HEK293T (cell line): ENCODE results near the gene ESAM.

Experiments used
- CTCF ChIA-PET: fragments of 350-600 bp; formaldehyde crosslinking; extraction: SDS; loops from one replicate; lab custom pipeline; 2021; ENCODE audit warnings: antibody characterized with exemption, inconsistent platforms; lab: Yijun Ruan, JAX
- POLR2A ChIA-PET: fragments of 350-600 bp; formaldehyde crosslinking; extraction: SDS; loops from one replicate; lab custom pipeline; 2020; ENCODE audit warnings: antibody characterized with exemption, inconsistent platforms; lab: Yijun Ruan, JAX
- DNase-seq: peaks from one replicate; pipeline ENCODE4 v3.0.0; 2012; ENCODE audit warnings: mixed read lengths; ENCODE audit errors: extremely low spot score
- ARNT ChIP-seq: fragments of 450-650 bp; IDR thresholded peaks from 2 replicates; pipeline ENCODE4 v1.6.1; 2017; ENCODE audit warnings: mild to moderate bottlenecking
- BHLHE40 ChIP-seq: fragments of 450-650 bp; IDR thresholded peaks from 2 replicates; pipeline ENCODE4 v1.6.1; 2016; ENCODE audit warnings: mild to moderate bottlenecking, moderate library complexity, borderline replicate concordance
- CTBP1 ChIP-seq: fragments of 450-650 bp; IDR thresholded peaks from 2 replicates; pipeline ENCODE4 v1.6.1; 2016; ENCODE audit warnings: borderline replicate concordance
- ELF4 ChIP-seq: fragments of 450-650 bp; IDR thresholded peaks from 2 replicates; pipeline ENCODE4 v1.6.1; 2017; ENCODE audit warnings: antibody characterized with exemption
- FOXA1 ChIP-seq: fragments of 450-650 bp; IDR thresholded peaks from 2 replicates; pipeline ENCODE4 v1.6.1; 2016; ENCODE audit warnings: mild to moderate bottlenecking
- FOXK2 ChIP-seq: fragments of 450-650 bp; IDR thresholded peaks from 2 replicates; pipeline ENCODE4 v1.6.1; 2016; ENCODE audit warnings: mild to moderate bottlenecking
- FOXM1 ChIP-seq: fragments of 450-650 bp; IDR thresholded peaks from 2 replicates; pipeline ENCODE4 v1.6.1; 2017; ENCODE audit warnings: mild to moderate bottlenecking, borderline replicate concordance
- HDGF ChIP-seq: fragments of 450-650 bp; IDR thresholded peaks from 2 replicates; pipeline ENCODE4 v1.6.1; 2017; ENCODE audit warnings: antibody characterized with exemption, borderline replicate concordance
- L3MBTL2 ChIP-seq: fragments of 450-650 bp; conservative IDR thresholded peaks from 2 replicates; pipeline ENCODE4 v1.6.1; 2016; ENCODE audit warnings: mild to moderate bottlenecking
- LEF1 ChIP-seq: fragments of 450-650 bp; IDR thresholded peaks from 2 replicates; pipeline ENCODE4 v1.6.1; 2017; ENCODE audit warnings: mild to moderate bottlenecking, borderline replicate concordance
- NFRKB ChIP-seq: fragments of 450-650 bp; IDR thresholded peaks from 2 replicates; pipeline ENCODE4 v1.6.1; 2016; ENCODE audit warnings: mild to moderate bottlenecking, moderate library complexity
- PKNOX1 ChIP-seq: fragments of 450-650 bp; IDR thresholded peaks from 2 replicates; pipeline ENCODE4 v1.6.1; 2016
- SP1 ChIP-seq: fragments of 450-650 bp; IDR thresholded peaks from 2 replicates; pipeline ENCODE4 v1.6.1; 2017
- TARDBP ChIP-seq: fragments of 450-650 bp; IDR thresholded peaks from 2 replicates; pipeline ENCODE4 v1.6.1; 2016
- ZNF384 ChIP-seq: fragments of 450-650 bp; IDR thresholded peaks from 2 replicates; pipeline ENCODE4 v1.6.1; 2016

ESAM gene

DNA sequence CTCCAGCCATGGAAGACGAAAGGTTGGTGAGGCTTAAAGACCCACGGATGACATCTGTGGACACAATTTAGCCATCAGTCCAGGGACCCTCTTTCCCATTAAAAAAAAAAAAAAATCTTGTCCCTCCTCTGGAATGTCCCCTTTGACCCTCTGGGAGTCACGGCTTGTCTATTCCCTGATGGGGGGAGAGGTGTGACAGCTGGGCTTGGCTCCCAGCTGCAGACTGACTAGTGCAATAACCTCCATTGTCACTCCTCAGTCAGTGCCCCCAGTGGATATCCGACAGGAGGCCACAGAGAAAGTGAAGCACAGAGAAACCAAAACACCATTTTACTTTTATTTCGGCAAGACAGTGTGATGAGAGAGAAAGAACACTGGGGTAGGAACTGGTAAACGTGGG lies 7.4 kb downstream of the ESAM start:
- no peak for DNase-seq
- TF ChIP-seq ZNF384: no peak
- ChIA-PET CTCF (interaction anchor here (0.6 to 1.6 kb wide), 2 partner anchors 36 to 112 kb away, joined by 3 to 4 read pairs; no protein-coding TSS in a partner anchor), POLR2A (no interaction called here)

- no peak for DNase-seq
- ChIA-PET CTCF (no interaction called here), POLR2A (no interaction called here)
- no peak for TF ChIP-seq FOXM1
- TF ChIP-seq CTBP1: no peak
- TF ChIP-seq SP1: no peak
- TF ChIP-seq FOXK2: no peak
- no peak for TF ChIP-seq LEF1
- TF ChIP-seq FOXA1: no peak
- TF ChIP-seq BHLHE40: no peak
- no peak for TF ChIP-seq TARDBP
- no peak for TF ChIP-seq ARNT
- TF ChIP-seq L3MBTL2: no peak
- no peak for TF ChIP-seq ELF4
- TF ChIP-seq ZNF384: no peak
- TF ChIP-seq NFRKB: no peak
- no peak for TF ChIP-seq PKNOX1
These were observed 7.8 kb downstream of the ESAM start for GRCh38 chr11:124754309-124754708.

- TF ChIP-seq TARDBP (no peak), FOXM1 (no peak), SP1 (no peak), LEF1 (no peak), L3MBTL2 (no peak), FOXK2 (no peak), BHLHE40 (no peak), ZNF384 (no peak)
- DNase-seq: no peak
- ChIA-PET POLR2A (no interaction called here), CTCF (interaction anchor here (1.8 kb wide), 1 partner anchor 10 kb away, joined by 5 read pairs; no protein-coding TSS in a partner anchor)
These were observed 8.5 kb downstream of the ESAM start for GRCh38 chr11:124753624-124754023.

GRCh38 chr11:124753205-124753604 lies 8.9 kb downstream of the ESAM start:
- CTCF ChIA-PET: interaction anchor here (0.7 to 1.8 kb wide), 4 partner anchors 9 to 123 kb away, joined by 3 to 5 read pairs (median 4); no protein-coding TSS in a partner anchor
- POLR2A ChIA-PET: no interaction called here
- DNase-seq: no peak
- TF ChIP-seq FOXM1 (no peak), ELF4 (no peak), FOXK2 (no peak), HDGF (no peak), L3MBTL2 (no peak), BHLHE40 (no peak), PKNOX1 (no peak), SP1 (no peak)

GRCh38 chr11:124752471-124753102 lies 9.5 kb downstream of the ESAM start:
- CTCF ChIA-PET: interaction anchor here (0.7 to 1.8 kb wide), 4 partner anchors 9 to 124 kb away, joined by 3 to 5 read pairs (median 4); no protein-coding TSS in a partner anchor
- DNase-seq: no peak
- TF ChIP-seq HDGF: no peak
- no peak for TF ChIP-seq BHLHE40
- no peak for TF ChIP-seq FOXA1
- POLR2A ChIA-PET: no interaction called here

- DNase-seq: no peak
- ChIA-PET CTCF (interaction anchor here (1.1 to 1.8 kb wide), 2 partner anchors 8 to 11 kb away, joined by 4 to 5 read pairs; no protein-coding TSS in a partner anchor), POLR2A (no interaction called here)
- TF ChIP-seq CTBP1: no peak
These were observed 10.2 kb downstream of the ESAM start, which contains the start of gene VSIG2 for GRCh38 chr11:124751741-124752470. TSS of gene VSIG2 (minus strand) at chr11:124752255. CDS start at chr11:124752137, 118 bp downstream.

- DNase-seq: no peak
- TF ChIP-seq FOXM1 (no peak), L3MBTL2 (no peak), FOXK2 (no peak), PKNOX1 (no peak), LEF1 (no peak), ARNT (no peak), HDGF (no peak), NFRKB (no peak)
- CTCF ChIA-PET: no interaction called here
- POLR2A ChIA-PET: no interaction called here
These were observed 10.7 kb downstream of the ESAM start for GRCh38 chr11:124751391-124751740.
